ENCODE measurements around the gene URB1.

DNA sequence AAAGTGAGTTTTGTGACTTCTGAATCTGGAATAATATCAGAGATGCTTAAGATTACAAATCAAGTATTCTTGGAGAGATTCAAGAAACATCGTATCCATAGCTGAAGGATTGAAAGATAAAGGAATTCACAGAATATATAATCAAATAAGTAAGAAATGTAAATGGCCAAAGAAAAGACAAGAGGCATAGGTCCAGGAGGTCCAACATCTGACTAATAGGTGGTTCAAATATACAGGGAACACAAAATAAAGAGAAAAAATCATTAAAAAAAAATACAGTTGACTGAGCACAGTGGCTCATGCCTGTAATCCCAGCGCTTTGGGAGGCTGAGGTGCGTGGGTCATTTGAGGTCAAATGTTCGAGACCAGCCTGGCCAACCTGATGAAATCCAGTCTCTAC is 107.3 kb downstream of the URB1 start:
- TF ChIP-seq NRF1 (IDR thresholded peaks at IDR 0.05; ENCODE audit: low read depth, low read length) = no peak
- TF ChIP-seq CTCF (IDR thresholded peaks at IDR 0.05) = no peak
- TF ChIP-seq POLR2AphosphoS5 (IDR thresholded peaks at IDR 0.05; ENCODE audit: low read depth, low read length) = no peak
- no peak for TF ChIP-seq MAX (IDR thresholded peaks at IDR 0.05; ENCODE audit: low read depth)
- TF ChIP-seq FOXJ3 (CRISPR knock-in tag; IDR thresholded peaks at IDR 0.05) = no peak
- no peak for TF ChIP-seq NFIC (IDR thresholded peaks at IDR 0.05; ENCODE audit: borderline replicate concordance)
- TF ChIP-seq RCOR1 (IDR thresholded peaks at IDR 0.05; ENCODE audit: low read length) = no peak
- no peak for TF ChIP-seq TEAD4 (IDR thresholded peaks at IDR 0.05; ENCODE audit: borderline replicate concordance, insufficient read depth)
- TF ChIP-seq SIN3A (IDR thresholded peaks at IDR 0.05; ENCODE audit: borderline replicate concordance, low read depth, low read length) = no peak
